ENCODE data around the gene SNAP25.

DNA sequence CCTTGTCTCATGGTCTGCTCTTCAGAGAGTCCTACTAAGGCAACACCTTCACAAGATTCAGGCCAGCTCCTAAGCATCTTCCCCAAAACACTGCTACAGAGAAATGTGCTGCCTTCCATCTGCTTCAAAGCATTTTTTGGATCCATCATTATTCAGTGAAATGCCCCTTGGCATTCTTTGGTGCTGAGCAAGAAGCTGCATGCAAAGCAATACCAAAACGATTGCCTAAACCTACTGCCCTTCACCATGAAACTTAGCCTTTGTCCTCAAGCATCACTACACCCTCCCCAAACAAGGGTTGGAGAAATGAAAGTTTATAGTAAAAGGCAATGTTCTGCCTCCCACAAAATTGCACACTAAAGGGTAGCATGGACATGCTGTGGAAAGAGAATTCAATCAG, 93.5 kb downstream of the SNAP25 start:
- TF ChIP-seq POLR2A (IDR thresholded peaks at IDR 0.05): no peak
- TF ChIP-seq, protein P1, sequence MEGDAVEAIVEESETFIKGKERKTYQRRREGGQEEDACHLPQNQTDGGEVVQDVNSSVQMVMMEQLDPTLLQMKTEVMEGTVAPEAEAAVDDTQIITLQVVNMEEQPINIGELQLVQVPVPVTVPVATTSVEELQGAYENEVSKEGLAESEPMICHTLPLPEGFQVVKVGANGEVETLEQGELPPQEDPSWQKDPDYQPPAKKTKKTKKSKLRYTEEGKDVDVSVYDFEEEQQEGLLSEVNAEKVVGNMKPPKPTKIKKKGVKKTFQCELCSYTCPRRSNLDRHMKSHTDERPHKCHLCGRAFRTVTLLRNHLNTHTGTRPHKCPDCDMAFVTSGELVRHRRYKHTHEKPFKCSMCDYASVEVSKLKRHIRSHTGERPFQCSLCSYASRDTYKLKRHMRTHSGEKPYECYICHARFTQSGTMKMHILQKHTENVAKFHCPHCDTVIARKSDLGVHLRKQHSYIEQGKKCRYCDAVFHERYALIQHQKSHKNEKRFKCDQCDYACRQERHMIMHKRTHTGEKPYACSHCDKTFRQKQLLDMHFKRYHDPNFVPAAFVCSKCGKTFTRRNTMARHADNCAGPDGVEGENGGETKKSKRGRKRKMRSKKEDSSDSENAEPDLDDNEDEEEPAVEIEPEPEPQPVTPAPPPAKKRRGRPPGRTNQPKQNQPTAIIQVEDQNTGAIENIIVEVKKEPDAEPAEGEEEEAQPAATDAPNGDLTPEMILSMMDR (IDR thresholded peaks at IDR 0.05): no peak
